HS-27A (cell line): ENCODE results near the gene CTAGE9.

ENCODE experiments used
- DNase-seq: peaks from one replicate; pipeline ENCODE4 v3.0.0-alpha.2; 2012; ENCODE audit warnings: low read depth, missing footprints

The CTAGE9 gene

GRCh38 chr6:131669891-131670290 is 40.9 kb downstream of the CTAGE9 start:
- no peak for DNase-seq

GRCh38 chr6:131663578-131664165 is 47.1 kb downstream of the CTAGE9 start:
- DNase-seq: no peak

DNA sequence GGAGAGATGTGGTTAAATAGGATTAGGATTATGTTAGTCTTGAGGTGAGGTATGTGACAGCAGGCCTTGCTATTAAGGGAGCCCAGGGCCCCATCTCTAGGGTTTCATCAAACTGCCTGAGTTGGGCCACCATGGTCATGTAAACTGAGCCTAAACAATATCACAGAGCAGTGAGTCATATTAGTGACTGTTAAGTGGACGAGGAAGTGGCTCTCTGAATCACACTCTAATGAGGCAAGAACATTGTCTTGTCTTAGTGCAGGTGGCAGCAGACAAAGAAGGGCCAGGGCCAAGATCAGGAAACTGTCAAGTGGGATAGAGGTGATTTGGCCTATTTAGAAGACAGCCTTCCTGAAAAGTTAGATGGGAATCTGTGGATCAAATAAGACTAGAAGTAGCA is 50.6 kb downstream of the CTAGE9 start:
- DNase-seq: peak; percentile 26
